HG03354 (cell line): ENCODE results near the gene BDNF.

Experiments
- ATAC-seq: cut with Tn5 transposase; IDR thresholded peaks from one replicate; pipeline ENCODE4 v1.9.1; 2021; ENCODE audit warnings: mild to moderate bottlenecking; ENCODE audit not compliant: unreplicated experiment, poor library complexity, severe bottlenecking

BDNF gene

GRCh38 chr11:27611390-27611789 is 88.9 kb downstream of the BDNF start:
- no peak for ATAC-seq

- no peak for ATAC-seq
These were observed 89.3 kb downstream of the BDNF start for GRCh38 chr11:27610946-27611345.

GRCh38 chr11:27610280-27610679 is 90.0 kb downstream of the BDNF start:
- ATAC-seq: no peak

- no peak for ATAC-seq
These were observed 91.3 kb downstream of the BDNF start for GRCh38 chr11:27608951-27609350.

- no peak for ATAC-seq
These were observed 94.8 kb downstream of the BDNF start for GRCh38 chr11:27605422-27605821.
